Measurements from ENCODE around the gene DDX10. TPM values are rescaled to one million over a fixed set of nuclear protein-coding genes. Genes with fewer than 3 reads are reported as not detected.

DDX10 gene
- total RNA-seq, 1 donor from 2014 or later = 33.4 TPM

DNA sequence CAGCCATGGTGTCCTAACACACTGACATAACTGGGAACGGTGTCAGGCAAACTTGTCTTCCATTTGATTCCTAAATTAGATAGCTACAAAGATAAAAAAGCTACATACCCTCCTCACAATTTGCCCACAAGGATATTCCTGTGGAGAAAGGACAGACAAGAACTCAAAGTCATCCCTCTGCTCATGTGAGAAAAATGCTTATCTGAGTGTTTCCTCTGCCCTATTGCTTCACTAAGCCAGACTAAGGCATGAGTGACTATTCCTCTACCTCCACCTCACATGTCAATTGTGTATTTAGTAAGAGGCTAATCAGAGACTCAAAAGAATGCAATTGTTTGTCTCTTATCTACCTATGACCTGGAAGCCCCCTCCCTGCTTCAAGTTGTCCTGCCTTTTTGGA lies 247.7 kb downstream of the DDX10 start:
- DNase-seq = no peak

DNA sequence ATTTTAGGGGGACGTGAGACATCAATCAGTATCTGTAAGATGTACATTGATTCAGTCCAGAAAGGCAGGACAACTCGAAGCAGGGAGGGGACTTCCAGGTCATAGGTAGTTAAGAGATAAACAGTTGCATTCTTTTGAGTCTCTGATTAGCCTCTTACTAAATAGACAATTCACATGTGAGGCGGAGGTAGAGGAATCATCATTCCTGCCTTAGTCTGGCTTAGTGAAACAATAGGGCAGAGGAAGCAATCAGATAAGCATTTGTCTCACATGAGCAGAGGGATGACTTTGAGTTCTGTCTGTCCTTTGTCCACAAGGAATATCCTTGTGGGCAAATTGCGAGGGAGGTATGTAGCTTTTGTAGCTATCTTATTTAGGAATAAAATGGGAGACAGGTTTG lies 248.3 kb downstream of the DDX10 start:
- no peak for DNase-seq

DNA sequence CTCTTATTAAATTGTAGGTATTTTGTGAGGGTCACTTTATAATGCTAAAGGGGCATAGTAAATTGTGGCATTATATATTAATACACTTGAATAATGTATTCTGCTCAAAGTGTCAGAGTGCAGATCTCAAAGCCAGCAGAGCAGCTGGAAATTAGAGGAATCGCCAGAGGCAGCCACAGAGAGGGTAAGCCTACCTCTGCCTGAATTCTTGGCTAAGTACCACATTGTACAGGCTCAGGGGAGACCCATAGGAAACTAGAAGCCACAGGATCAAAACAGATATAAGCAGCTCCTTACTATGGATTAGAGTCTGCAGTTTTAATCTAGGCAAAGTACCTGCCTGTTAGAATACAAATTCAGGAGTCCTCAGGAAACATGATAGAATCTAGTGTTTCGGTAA lies 249.3 kb downstream of the DDX10 start:
- no peak for DNase-seq

DNA sequence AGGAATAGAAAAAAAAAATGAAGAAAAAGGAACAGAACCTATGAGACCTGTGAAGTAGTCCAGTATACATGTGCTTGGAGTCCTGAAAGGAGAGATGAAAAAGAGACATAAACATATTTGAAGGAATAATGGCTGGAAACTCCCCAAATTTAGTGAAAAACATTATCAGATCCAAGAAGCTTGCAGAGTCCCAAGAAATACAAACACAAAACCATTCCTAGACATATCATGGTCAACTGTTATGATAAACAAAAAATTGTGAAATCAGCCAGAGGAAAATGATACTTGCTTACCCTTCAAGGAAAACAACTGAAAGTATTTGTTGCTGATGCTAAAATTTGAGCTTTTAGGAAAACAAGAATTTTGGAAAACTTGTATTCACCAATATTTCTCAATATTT lies 250.1 kb downstream of the DDX10 start:
- DNase-seq = no peak

DNA sequence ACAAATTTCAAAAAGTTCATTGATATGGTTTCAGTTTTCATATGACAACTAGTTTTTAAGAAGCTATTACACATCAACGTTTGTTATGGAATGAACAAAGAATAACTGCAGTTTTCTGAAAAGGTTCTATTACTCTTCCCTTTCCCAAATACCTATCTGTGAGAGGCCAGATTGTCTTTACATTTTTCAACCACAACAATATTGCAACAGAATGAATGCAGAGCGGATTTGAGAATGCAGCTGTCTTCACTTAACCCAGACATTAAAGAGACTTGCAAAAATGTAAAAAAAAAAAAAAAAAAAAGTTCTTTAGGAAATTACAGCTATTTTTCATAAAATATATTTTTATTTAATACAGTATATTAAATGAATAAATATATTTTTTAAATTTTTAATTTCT lies 250.8 kb downstream of the DDX10 start:
- no peak for DNase-seq

DNA sequence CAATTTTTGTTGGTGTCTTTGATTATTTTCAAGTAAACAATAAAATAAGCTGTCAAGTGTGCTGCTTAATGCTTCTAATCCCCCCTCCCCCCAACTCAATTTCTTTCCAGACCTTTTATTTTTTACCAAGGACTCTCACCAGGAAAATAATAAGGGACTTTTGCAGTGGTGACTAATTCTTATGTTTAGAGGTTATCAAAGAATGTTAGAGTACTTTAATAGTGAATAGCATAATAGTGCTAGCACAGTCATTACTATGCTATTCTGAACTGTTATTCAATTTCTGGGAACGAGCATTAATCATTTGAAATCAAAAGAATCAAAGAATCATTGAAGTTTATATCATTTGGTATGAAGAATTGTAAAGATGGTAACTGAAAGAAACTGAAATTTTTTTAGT lies 251.4 kb downstream of the DDX10 start:
- no peak for DNase-seq

DNA sequence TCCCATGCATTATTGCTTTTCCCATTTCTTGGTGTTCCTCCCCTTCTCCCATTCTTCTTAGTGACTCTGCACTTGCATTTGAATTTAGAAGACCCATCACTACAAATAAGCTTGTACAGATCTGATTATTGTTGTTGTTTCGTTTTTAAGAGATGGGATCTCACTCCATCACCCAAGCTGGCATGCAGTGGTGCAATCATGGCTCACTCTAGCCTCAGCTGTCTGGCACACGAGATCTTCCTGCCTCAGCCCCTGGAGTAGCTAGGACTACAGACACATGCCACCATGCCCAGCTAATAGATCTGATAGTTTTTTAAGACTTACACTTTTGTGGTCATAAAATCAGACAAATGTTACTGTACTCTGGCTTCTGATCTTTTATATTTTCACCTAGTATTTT lies 252.1 kb downstream of the DDX10 start:
- no peak for DNase-seq

DNA sequence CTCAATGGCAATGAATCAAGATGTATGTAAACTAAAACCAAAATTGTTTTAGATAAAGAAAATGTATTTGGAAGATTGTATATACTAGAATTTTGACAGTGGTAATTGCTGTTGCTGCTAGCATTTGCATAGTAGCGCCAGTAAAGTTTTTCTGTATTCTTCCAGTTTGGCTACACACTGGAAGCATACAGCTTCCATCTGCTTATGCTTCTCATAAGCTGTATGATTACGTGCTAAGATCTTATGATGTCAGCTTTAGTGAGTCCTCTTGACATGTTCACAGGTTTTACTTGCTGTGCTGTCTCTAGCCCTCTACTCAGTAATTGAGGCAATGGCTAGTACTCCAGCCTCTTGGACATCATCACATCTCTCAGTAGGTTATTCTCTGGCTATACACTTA lies 256.3 kb downstream of the DDX10 start:
- no peak for DNase-seq

DNA sequence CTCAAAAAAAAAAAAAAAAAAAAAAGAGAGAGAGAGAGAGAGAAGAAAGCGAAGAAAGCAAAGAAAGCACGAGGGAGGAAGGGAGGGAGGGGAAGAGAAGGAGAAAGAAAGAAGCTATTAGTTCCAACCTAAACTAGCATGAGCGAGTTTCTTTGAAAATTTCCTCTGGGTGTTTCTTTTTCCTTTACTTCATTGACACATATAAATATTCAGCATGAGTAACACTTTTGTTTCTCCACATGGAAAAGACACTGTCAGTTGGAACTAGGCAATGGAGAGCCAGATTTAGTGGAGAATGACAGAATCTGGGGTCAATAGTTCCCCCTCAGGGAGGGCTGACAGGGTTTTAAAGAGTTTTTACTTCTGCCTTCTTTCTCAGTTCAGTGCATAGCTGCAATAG lies 257.4 kb downstream of the DDX10 start:
- no peak for DNase-seq

DNA sequence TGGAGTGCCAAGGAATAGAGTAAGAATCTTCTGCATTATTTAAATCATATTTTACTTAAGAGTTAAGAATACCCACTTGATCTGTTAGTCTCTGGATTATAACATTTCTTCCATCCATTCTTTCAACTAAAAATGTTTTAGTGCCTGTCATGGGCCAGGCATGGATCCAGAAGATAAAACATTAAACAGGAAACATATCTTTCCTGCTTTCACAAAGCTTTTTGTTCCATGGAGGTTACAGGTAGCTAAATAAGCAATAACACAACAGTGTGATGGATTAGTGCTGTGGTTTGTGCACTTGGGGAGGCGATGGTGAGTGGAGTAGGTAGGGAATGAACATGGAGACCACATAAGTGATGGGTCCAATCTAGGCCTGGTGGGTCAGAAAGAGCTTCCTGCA lies 258.5 kb downstream of the DDX10 start:
- DNase-seq = no peak

DNA sequence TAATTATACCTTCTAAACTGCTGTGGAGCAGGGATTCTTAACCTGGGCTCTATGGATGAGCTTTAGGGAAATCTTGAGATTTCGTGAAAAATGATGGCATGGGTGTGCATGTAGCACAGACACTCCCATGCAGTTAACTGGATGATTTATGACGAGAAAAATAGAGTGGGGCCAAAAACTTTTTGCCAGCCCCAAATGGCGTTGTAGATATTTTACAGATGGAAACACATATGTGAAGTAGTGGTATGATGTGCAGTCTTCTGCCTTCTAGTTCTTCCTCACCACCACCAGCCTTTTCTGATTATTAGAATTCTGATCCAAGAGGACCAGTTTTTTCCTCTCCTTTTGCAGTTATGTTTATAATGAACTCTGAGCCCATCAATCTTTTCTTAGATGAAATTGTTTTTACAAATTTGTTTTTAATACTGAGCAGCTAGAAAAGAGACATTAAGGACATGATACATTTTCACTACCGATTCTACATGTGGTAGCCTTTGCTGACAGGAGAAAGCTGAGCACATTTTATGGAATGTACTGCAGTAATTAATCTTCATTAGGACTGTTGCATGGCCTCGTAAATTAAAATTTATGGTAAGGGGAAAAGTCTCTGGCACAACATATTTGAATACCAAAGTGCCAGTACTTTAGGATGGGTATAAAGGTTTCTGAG lies 261.4 kb downstream of the DDX10 start:
- DNase-seq = no peak

DNA sequence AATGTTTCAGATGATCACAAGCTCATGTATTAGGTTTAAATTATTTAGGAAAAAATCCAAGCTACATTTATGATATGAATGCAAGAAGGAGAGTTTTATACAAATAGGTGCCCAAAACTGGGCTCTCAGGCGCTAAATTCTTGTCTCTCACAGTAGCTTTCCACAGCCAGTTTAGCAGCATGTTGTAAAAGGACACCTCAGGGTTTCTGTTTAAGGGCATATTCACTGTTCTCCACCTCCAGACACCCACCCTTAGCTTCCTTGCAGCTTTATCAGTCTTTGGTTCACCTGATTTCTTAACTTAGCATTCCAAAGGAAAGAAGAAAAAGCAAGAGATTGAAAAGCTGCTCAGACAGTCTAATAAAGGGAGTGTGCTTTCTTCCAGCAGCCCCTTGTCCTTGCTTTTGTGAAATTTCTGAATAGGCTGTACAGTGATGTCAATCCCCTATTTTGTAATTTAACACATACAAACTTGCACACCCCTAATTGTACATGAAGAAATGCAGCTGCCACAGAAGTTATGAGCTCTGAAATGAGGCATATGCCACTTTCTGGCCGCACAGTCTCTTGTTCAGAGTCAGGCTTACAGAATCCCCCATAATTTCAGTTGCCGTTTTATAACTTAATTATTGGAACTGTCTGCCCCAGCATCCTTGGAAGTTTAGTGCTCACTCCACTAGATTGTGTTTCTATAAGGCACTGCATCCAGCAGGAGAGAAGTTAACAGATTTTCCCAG lies 262.1 kb downstream of the DDX10 start:
- no peak for DNase-seq

DNA sequence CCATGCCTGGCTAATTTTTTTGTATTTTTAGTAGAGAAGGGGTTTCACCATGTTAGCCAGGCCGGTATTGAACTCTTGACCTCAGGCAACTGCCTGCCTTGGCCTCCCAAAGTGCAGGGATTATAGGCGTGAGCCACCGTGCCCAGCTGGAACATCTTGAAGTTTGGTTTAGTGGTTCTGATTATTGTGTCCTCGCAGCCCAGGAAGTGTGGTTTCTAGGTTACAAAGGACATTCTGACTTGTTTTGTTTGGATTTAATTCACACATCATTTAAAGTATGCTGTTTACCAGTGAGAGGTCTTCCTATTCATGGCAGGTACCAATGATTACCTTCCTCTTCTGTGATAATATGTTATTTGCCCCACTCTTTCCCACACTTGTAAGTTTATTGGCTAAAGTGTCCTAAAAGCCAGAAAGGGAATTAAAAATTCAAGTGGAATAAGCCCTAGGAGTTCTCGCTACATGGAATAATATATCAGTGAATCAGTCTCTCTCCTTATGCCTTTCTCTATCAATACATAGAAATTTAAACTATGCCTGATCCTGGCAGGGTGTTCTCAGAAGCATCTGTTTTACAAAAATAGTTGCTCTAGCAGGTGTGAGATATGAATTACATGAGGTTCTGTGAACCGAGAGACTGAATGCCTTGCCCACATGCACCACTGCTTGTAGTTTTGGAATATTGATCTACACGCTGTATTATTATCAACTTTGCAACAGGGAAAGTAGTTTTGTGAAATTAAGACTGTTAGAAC lies 263.1 kb downstream of the DDX10 start:
- DNase-seq = no peak

DNA sequence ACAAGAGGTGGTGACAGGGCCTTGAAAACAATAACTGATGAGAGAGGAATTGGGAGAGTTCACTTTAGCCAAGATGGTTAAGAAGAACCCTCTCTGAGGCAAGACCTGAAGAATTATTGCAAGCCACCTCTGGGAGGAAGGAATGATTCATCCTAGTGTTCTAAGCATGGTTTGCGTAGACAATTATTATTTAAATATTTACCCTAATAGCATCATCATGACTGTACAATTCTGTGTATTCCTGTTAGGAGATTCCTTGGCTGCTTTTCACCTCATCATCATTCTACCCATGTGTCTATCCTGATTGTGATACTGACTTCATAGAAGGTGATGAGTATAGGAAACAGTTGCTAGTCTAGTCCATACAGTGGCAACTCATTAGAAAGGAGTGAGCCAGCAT lies 264.4 kb downstream of the DDX10 start:
- DNase-seq = no peak

DNA sequence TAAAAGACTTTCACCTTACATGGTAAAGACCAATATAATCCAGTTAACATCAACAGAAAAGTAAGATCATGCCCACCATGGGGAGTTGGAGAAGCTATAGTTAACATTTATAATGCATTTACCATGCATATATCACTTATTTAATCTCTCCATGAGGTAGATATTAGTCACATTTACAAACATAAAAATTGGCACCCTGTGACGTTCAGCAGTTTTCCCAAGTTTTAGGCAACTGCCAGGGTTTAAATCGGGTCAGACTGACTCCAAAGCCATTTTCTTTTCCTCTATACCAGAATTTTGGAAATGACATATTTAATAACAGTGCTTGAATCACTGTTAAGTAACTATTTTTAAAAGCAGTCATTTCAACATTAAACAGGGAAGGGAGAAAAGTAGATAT lies 266.3 kb downstream of the DDX10 start:
- DNase-seq = no peak

DNA sequence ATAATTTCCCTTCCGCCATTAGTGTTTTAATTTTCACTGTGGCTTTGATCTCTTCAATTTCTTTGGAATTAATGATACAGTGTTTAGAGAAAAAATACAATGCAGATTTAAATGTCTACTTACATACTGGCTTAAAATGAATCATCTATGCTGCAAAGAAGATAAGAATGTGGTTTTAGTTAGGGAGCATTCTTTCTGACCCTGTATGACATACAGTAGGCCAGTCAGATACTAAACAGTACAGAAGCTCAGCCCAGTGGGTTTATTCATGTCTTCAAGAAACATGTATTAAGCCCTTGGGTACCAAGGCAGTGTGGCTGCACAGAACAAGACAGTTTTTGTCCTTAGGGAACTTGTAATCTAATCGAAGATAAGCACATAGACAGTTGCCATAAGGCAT lies 268.8 kb downstream of the DDX10 start:
- DNase-seq = no peak

DNA sequence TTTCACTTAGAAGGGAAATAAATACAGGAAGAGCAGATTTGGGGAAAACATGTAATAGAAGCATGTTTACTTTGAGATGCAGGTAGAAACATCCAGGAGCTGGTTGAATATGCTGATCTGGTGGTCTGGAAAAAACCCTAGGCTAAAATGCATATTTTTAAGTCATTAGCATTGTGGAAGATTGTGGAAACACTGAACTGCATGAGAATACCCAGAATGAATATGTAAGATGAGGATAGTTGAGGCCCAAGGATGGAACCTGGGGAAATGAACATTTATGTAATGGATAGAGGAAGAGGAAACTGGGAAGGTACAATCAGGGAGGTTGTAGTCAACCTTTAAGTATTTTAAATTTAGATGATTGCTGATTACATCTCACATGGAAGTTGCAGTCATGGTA lies 269.4 kb downstream of the DDX10 start:
- DNase-seq = no peak

DNA sequence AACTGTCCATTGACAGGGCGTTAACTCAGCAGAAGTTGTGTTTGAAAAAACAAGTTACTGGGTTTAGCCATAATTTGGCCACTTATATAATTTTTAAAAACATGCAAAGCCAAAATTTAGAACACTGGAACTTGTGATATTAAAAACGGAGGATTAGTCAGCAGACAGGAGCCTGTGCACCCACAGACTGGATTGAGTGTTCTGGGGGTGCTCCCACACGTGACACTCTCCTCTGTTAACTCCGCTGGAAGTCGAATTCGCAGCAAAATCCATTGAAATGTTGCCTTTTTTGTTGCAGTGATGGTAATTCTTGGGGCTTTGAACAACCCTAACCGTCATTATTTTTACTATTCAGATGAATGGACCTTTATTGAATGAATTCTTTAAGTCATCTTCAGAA lies 269.8 kb downstream of the DDX10 start:
- no peak for DNase-seq

DNA sequence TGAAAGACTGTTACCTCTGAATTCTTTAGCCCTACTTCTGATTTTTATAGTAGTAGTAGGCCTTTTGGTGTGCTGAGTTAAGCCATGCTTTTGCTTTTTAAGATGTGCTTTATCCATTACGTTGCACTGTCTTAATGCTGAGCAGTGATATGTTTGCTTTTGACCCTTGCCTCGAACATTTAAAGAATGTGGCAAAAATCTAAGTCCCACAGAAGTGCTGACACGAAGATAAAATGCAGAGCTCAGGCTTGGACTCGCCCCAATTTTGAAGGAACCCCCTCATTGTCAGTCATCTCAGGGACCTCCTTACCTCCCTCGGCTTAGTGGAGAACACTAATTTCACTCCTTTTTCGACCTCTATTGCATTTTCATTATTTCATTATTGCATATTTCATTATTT lies 272.9 kb downstream of the DDX10 start:
- no peak for DNase-seq

DNA sequence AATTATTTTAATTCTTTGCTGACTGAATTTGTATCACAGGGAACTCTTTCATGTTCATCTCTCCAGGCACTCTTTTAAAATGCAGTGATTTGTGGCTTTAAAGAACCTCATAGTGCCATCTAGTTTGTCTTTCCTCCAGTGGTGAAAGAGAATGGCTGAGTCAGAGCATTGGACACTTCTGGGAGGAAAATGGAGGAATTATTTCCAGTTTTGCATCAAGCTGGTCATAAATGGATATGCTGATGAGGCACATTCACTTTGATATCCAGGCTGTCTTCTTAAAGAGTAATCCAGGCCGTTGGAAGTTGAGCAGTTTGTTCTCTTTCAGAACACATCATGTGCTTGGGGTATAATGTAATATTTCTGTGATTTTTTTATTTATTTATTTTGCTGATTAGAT lies 273.7 kb downstream of the DDX10 start:
- DNase-seq = no peak

DNA sequence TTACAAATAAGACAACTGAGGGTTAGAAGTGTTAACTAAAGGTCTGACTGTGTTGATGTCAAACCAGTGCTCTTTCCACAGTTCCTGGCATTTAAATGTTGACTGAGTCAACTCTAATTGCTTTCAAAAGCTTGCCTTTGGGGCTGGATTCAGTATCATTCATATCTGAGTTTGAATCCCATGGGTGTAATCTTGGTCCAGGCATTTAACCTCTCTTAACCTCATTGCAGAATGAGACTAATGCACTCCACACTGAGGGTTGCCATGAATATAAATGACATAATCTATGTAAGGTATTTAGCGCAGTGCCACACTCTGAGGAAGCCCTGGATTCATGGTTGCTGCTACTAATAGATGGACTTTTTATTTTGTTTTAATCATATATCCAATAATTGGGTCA lies 274.3 kb downstream of the DDX10 start:
- DNase-seq = no peak

DNA sequence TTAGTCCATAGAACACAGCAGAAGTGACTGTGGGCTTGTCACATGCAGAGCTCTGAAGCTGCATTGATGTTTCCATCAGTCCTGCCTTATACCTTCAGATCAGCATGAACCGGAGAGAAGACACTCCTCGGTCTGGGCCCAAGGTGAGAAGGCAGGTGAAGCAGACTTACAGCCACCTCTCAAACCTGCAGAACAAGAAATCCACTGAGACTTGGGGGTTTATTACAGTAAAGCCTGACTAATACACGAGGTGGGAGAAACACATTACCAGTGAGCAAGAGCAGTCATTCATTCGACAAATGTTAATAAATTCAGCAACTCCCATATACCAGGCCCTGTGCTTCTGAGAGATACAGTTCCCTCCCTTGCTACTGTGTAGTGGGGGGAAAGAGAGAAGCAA lies 279.0 kb downstream of the DDX10 start:
- no peak for DNase-seq

DNA sequence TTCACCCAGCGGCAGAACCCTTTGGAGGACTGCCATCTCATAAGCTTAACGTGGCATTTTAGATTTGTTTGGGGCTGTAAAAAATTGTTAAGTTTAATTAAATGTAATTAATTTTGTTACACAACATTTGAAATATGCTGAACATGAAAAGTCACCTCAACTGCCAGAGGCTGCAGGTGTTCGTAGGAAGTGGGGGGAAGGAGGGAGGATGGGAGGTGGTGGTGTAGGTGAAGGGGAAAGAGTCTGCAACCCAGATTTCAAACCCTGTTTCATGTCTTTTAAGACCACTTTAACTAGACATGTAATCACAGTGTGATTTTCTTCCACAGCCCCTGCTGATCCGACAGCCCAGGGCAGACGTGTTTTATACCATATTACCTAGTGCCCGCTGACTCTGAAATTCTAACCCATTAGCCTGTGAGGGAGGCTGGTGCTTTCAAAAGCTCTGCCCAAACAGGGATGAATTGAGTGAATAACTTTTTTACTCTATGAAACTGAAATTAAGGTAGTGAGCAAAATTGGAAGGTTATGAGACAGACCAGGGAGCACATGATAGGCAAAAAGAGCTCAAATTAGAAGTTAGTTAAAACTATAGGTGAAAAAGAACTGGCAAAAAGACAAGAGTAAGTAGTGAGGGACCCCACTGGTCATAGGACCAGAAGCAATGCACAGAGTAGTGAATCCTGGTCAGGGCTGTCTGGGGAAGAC lies 279.8 kb downstream of the DDX10 start:
- DNase-seq = no peak

Measured in occipital lobe (tissue), 2 donors.